ENCODE results near the gene PDE4B. TPM values are rescaled to one million over a fixed set of nuclear protein-coding genes. Genes with fewer than 3 reads are reported as not detected.

The PDE4B gene
- total and polyA plus RNA-seq, 2 of the 13 experiments (the other 11 are each of a cell fraction or from before 2014, with no cell fraction given) = not detected

DNA sequence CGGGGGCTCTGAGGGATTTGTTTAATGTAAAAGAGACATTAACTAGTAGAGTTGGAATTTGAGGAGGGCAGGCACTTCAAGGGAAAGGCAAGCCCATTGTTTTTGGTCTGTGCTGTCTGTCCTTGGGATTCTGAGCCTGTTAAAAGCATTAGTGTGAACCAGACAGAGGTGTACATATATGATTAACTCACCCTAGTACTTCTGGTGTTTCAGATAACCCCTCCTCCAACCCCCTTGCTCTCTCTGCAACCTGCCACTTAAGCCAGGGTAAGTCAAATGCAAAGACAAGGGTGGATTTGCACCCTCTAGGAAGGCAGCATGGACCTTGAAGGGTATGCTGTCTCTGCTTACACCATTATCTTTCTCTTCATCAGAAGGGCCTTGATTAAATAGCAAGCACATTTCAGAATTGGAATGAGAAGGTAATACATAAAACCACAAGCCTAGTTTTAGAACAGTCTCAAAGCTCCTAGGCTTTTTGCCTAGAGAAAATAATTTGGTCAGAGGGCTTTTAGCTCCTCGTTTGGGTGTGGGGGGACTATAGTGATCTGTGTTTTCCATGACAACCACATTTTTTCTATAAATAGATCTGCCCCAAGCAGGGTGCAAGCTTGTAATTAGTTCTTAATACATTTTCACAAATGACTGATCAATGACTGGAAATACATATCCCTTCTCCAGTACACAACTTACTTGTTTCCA, 620.6 kb downstream of the PDE4B start:
- ChIA-PET CTCF (ENCODE audit: low intra/inter-chr PET ratio, low total read pairs) (no interaction called here), POLR2A (no interaction called here)
- FAIRE-seq (no peak), DNase-seq (ENCODE audit: low spot score) (no peak), ATAC-seq (no peak)
- no peak overlapping the region for H3K4me2 ChIP-seq (ENCODE audit: low read depth, low read length)
- no peak overlapping the region for H3K9ac ChIP-seq (ENCODE audit: insufficient read depth, low read depth, low read length)
- H3K27ac ChIP-seq (ENCODE audit: extremely low read length, insufficient read depth, low read length) = no peak overlapping the region
- no peaks in the 10 kb centered on the region for H3K27me3 ChIP-seq (ENCODE audit: control insufficient read depth in 1 of 2, insufficient read depth in 2 of 2, low read length in 2 of 2)
- intact Hi-C loops (cut with micrococcal nuclease; ENCODE audit: unreplicated experiment) = no loop called here
- H3K9me3 ChIP-seq (ENCODE audit: low read length) = peaks cover 21% of the 10 kb centered on the region
- no peak overlapping the region for H2AFZ ChIP-seq (ENCODE audit: low read length)
- WGBS (ENCODE audit: low lambda C conversion rate) = 22% methylated on average over 2 of the region's 2 CpGs
- in situ Hi-C loops (cut with HindIII; ENCODE audit: extremely low pct_ligation_motif_present, low pct_unique_long_range_greater_than_20kb) = no loop called here
- BruUV-seq (replicated peaks) = no TSS peak
- H3K4me1 ChIP-seq (ENCODE audit: insufficient read depth, low read length) = no peaks in the 10 kb centered on the region
- no peaks in the 10 kb centered on the region for H4K20me1 ChIP-seq (ENCODE audit: insufficient read depth, low read length)
- TF ChIP-seq, protein P1, sequence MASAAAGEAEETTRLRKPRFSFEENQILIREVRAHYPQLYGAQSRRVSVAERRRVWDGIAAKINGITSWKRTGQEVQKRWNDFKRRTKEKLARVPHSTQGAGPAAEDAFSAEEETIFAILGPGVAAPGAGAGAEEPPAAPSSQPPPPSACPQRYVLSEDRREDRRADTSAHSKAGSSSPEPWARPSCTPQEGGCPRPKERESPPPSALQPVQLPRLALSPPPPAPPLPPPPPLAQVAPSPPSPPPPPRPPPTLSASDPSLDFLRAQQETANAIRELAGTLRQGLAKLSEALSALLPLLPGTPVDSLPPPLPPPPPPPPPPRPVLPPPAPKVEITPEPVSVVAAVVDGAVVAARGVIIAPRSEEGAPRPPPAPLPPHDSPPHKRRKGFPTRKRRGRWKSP (CRISPR knock-in tag; IDR thresholded peaks at IDR 0.05) = no peak
- TF ChIP-seq ZNF614 (CRISPR knock-in tag; IDR thresholded peaks at IDR 0.05; ENCODE audit: borderline replicate concordance) = no peak
- no peaks in the 10 kb centered on the region for H3K36me3 ChIP-seq (replicated peaks in 1 of 2; ENCODE audit: control insufficient read depth in 1 of 2, insufficient read depth in 2 of 2, low read length in 2 of 2)
- H3K79me2 ChIP-seq (ENCODE audit: insufficient read depth, low read length) = no peaks in the 10 kb centered on the region
- H3K4me3 ChIP-seq (replicated peaks in 1 of 3; ENCODE audit: insufficient read depth in 1 of 3, low read depth in 2 of 3, low read length in 3 of 3) = no peak overlapping the region

DNA sequence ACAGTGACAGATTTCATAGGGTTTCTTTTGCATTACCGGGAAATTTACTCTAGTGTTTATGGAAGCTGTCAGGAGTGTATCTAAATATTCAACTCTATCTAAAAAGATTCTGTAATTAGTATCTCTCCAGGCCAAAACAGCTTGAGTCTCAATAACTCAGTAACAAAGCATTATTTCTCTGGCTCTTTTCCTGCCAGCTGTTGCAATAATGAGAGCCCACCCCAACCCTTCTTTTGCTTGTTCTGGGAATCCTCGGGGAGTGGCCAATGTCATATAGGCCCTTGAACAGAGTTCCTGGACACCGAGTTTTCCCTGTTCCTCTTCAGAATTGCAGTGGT, 621.1 kb downstream of the PDE4B start:
- no peak for ATAC-seq

More for the DNA sequence above, 621.1 kb downstream of the PDE4B start:
- Histone ChIP-seq H3K27ac (ENCODE audit: extremely low read length, insufficient read depth, low read length) (no peak overlapping the region), H3K27me3 (ENCODE audit: control insufficient read depth in 1 of 2, insufficient read depth in 2 of 2, low read length in 2 of 2) (no peaks in the 10 kb centered on the region), H3K79me2 (ENCODE audit: insufficient read depth, low read length) (no peaks in the 10 kb centered on the region), H4K20me1 (ENCODE audit: insufficient read depth, low read length) (no peaks in the 10 kb centered on the region), H3K4me3 (replicated peaks in 1 of 3; ENCODE audit: insufficient read depth in 1 of 3, low read depth in 2 of 3, low read length in 3 of 3) (no peak overlapping the region), H2AFZ (ENCODE audit: low read length) (no peak overlapping the region), H3K9me3 (ENCODE audit: low read length) (peaks cover 24% of the 10 kb centered on the region), H3K4me2 (ENCODE audit: low read depth, low read length) (no peak overlapping the region), H3K9ac (ENCODE audit: insufficient read depth, low read depth, low read length) (no peak overlapping the region), H3K4me1 (ENCODE audit: insufficient read depth, low read length) (no peaks in the 10 kb centered on the region), H3K36me3 (replicated peaks in 1 of 2; ENCODE audit: control insufficient read depth in 1 of 2, insufficient read depth in 2 of 2, low read length in 2 of 2) (no peaks in the 10 kb centered on the region)
- ChIA-PET CTCF (ENCODE audit: low intra/inter-chr PET ratio, low total read pairs) (no interaction called here), POLR2A (no interaction called here)
- WGBS (ENCODE audit: low lambda C conversion rate) = 24% methylated on average over 3 of the region's 3 CpGs
- FAIRE-seq (no peak), DNase-seq (ENCODE audit: low spot score) (no peak)
- in situ Hi-C loops (cut with HindIII; ENCODE audit: extremely low pct_ligation_motif_present, low pct_unique_long_range_greater_than_20kb) (no loop called here), intact Hi-C loops (cut with micrococcal nuclease; ENCODE audit: unreplicated experiment) (no loop called here)
- no peak for TF ChIP-seq SRY (CRISPR knock-in tag; IDR thresholded peaks at IDR 0.05)
- no peak for TF ChIP-seq ZNF451 (CRISPR knock-in tag; IDR thresholded peaks at IDR 0.05)
- TF ChIP-seq, protein P2, sequence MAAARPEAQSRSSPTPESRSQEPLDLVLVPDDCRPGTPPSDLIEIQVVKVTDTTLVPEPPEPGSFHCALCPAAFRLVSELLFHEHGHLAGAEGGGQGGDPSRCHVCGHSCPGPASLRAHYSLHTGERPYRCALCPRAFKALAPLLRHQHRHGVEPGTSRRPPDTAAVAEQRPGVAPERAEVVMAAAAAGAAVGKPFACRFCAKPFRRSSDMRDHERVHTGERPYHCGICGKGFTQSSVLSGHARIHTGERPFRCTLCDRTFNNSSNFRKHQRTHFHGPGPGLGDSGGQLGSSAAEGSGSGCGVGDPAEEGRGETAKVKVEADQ (CRISPR knock-in tag; IDR thresholded peaks at IDR 0.05; ENCODE audit: borderline replicate concordance) = no peak
- TF ChIP-seq ZNF83 (CRISPR knock-in tag; IDR thresholded peaks at IDR 0.05; ENCODE audit: borderline replicate concordance) = no peak
- TF ChIP-seq MZF1 (CRISPR knock-in tag; IDR thresholded peaks at IDR 0.05; ENCODE audit: borderline replicate concordance) = no peak
- TF ChIP-seq, protein P3, sequence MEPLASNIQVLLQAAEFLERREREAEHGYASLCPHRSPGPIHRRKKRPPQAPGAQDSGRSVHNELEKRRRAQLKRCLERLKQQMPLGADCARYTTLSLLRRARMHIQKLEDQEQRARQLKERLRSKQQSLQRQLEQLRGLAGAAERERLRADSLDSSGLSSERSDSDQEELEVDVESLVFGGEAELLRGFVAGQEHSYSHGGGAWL (CRISPR knock-in tag; IDR thresholded peaks at IDR 0.05) = no peak
- TF ChIP-seq FOXK2 (IDR thresholded peaks at IDR 0.05) = no peak
- TF ChIP-seq, protein P4, sequence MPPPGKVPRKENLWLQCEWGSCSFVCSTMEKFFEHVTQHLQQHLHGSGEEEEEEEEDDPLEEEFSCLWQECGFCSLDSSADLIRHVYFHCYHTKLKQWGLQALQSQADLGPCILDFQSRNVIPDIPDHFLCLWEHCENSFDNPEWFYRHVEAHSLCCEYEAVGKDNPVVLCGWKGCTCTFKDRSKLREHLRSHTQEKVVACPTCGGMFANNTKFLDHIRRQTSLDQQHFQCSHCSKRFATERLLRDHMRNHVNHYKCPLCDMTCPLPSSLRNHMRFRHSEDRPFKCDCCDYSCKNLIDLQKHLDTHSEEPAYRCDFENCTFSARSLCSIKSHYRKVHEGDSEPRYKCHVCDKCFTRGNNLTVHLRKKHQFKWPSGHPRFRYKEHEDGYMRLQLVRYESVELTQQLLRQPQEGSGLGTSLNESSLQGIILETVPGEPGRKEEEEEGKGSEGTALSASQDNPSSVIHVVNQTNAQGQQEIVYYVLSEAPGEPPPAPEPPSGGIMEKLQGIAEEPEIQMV (CRISPR knock-in tag; IDR thresholded peaks at IDR 0.05; ENCODE audit: low read depth) = no peak
- TF ChIP-seq CHCHD3 (CRISPR knock-in tag; IDR thresholded peaks at IDR 0.05) = no peak
- no peak for TF ChIP-seq TCF7 (IDR thresholded peaks at IDR 0.05; ENCODE audit: low read depth)
- TF ChIP-seq ATF1 (CRISPR knock-in tag; IDR thresholded peaks at IDR 0.05) = no peak
- TF ChIP-seq SMARCC2 (IDR thresholded peaks at IDR 0.05) = no peak
- TF ChIP-seq ELF4 (CRISPR knock-in tag; IDR thresholded peaks at IDR 0.05; ENCODE audit: borderline replicate concordance) = no peak
- no peak for TF ChIP-seq ZNF543 (CRISPR knock-in tag; IDR thresholded peaks at IDR 0.05)
- no TSS peak for BruUV-seq (replicated peaks)

Data from HepG2 (cell line).